Hematopoietic multipotent progenitor cell treated with erythropoietin and hydrocortisone succinate and interleukin-3 and kit ligand, for 6 days (in vitro differentiated cells): ENCODE results near the gene PLK1.
"Not testable (repeated sequence)": the region's sequence is repeated elsewhere in the genome, so short reads cannot be mapped to it uniquely, and the experiment has no call there.

Experiments used
- DNase-seq: peaks from one replicate; pipeline ENCODE4 v3.0.0-alpha.2; 2015

PLK1 gene

GRCh38 chr16:23711785-23712184, 33.1 kb downstream of the PLK1 start:
- DNase-seq, result no peak

- peak; percentile 18 for DNase-seq
Measured at GRCh38 chr16:23712976-23713375, 34.3 kb downstream of the PLK1 start, which contains the start of gene ERN2. Gene ERN2, minus strand, starts transcription at chr16:23713222. Its CDS starts 35 bp downstream, at chr16:23713187.

- no peak for DNase-seq
Measured at GRCh38 chr16:23716484-23716883, 37.8 kb downstream of the PLK1 start.

- DNase-seq, result not testable (repeated sequence)
Measured at GRCh38 chr16:23722613-23723240, 44.0 kb downstream of the PLK1 start.

GRCh38 chr16:23724096-23724784, 45.6 kb downstream of the PLK1 start:
- no peak for DNase-seq

GRCh38 chr16:23724785-23725131, 46.1 kb downstream of the PLK1 start:
- no peak for DNase-seq

- no peak for DNase-seq
Measured at GRCh38 chr16:23726710-23727109, 48.0 kb downstream of the PLK1 start.

- DNase-seq, result no peak
Measured at GRCh38 chr16:23728112-23728477, 49.4 kb downstream of the PLK1 start.

- DNase-seq, result peak; percentile 42
Measured at GRCh38 chr16:23729503-23730424, 51.1 kb downstream of the PLK1 start.

GRCh38 chr16:23734176-23734893, 55.6 kb downstream of the PLK1 start:
- DNase-seq, result no peak

- not testable (repeated sequence) for DNase-seq
Measured at GRCh38 chr16:23737423-23738028, 58.8 kb downstream of the PLK1 start.

- DNase-seq, result no peak
Measured at GRCh38 chr16:23739516-23739915, 60.8 kb downstream of the PLK1 start.
